A549 (cell line): Measurements from ENCODE around the gene MLPH. TPM values are rescaled to one million over a fixed set of nuclear protein-coding genes. Genes with fewer than 3 reads are reported as not detected.

ENCODE experiments used
- ATAC-seq, 2 experiments: fragments of 200-7000 bp in 1 of 2; fragments of >200 bp in 1 of 2; cut with Nextera tagmentation in 1 of 2; cut with Tn5 transposase in 1 of 2; 3 replicates each; pipeline versions ENCODE4 v1.8.0 to v1.9.1; 2018 to 2020; ENCODE audit warnings: mild to moderate bottlenecking in 1 of 2, moderate library complexity in 1 of 2
- CTCF ChIA-PET: fragments of 300-600 bp; sonication (Branson Sonifier 250); formaldehyde crosslinking; extraction: SDS; loops from one replicate; lab custom pipeline; 2021; ENCODE audit warnings: antibody characterized with exemption, inconsistent platforms; lab: Yijun Ruan, JAX
- POLR2A ChIA-PET: fragments of 350-600 bp; formaldehyde crosslinking; extraction: SDS; loops from one replicate; lab custom pipeline; 2021; ENCODE audit warnings: antibody characterized with exemption, inconsistent platforms; lab: Yijun Ruan, JAX
- DNase-seq, 2 experiments: peaks; one replicate each; pipeline versions ENCODE4 v3.0.0 to v3.0.0-alpha.2; 2011 to 2016; ENCODE audit warnings: low read depth in 1 of 2, low spot score in 1 of 2
- FAIRE-seq: peaks from 2 replicates; lab custom pipeline; 2011; peaks lifted over from hg19 to GRCh38; lab: Jason Lieb, UNC
- H3K27ac ChIP-seq, 2 experiments: fragments of >200 bp; sonication (Bioruptor Twin); formaldehyde crosslinking; 3 replicates each; pipeline ENCODE4 v1.5.1; 2016 to 2017
- H3K4me1 ChIP-seq: fragments of >200 bp; sonication (Bioruptor Twin); formaldehyde crosslinking; 3 replicates; pipeline ENCODE4 v1.6.1; 2016
- H3K4me2 ChIP-seq: fragments of >200 bp; sonication (Bioruptor Twin); formaldehyde crosslinking; 3 replicates; pipeline ENCODE4 v1.6.1; 2016
- H3K4me3 ChIP-seq: fragments of >200 bp; sonication (Bioruptor Twin); formaldehyde crosslinking; 3 replicates; pipeline ENCODE4 v1.5.1; 2016
- H3K9me3 ChIP-seq: fragments of >200 bp; sonication (Bioruptor Twin); formaldehyde crosslinking; 3 replicates; pipeline ENCODE4 v1.6.1; 2016
- BHLHE40 ChIP-seq: IDR thresholded peaks from 2 replicates; pipeline ENCODE4 v1.6.1; 2012; ENCODE audit warnings: low read depth, low read length, inconsistent platforms
- CBX2 ChIP-seq: fragments of 200-600 bp; sonication (generic); IDR thresholded peaks from 2 replicates; pipeline ENCODE4 v1.6.1; 2016; ENCODE audit warnings: low read depth, mild to moderate bottlenecking, borderline replicate concordance
- CEBPB ChIP-seq, 2 experiments: fragments of >200 bp in 1 of 2; sonication (Bioruptor Twin) in 1 of 2; formaldehyde crosslinking in 1 of 2; IDR thresholded peaks; 2 replicates each; pipeline ENCODE4 v1.6.1; 2012 to 2016
- EHF ChIP-seq: fragments of 250-450 bp; sonication (Bioruptor Pico); IDR thresholded peaks from 2 replicates; pipeline ENCODE4 v1.5.0; 2020; ENCODE audit warnings: mild to moderate bottlenecking
- EHMT2 ChIP-seq: fragments of 200-600 bp; sonication (generic); IDR thresholded peaks from 2 replicates; pipeline ENCODE4 v1.6.1; 2016; ENCODE audit warnings: antibody characterized with exemption, low read depth, mild to moderate bottlenecking, moderate library complexity
- FOSB ChIP-seq: fragments of 250-450 bp; sonication (Bioruptor Pico); IDR thresholded peaks from 2 replicates; pipeline ENCODE4 v1.5.0; 2020; ENCODE audit warnings: mild to moderate bottlenecking, moderate library complexity
- GATA3 ChIP-seq: IDR thresholded peaks from 2 replicates; pipeline ENCODE4 v1.6.1; 2012; ENCODE audit warnings: borderline replicate concordance
- HOXB13 ChIP-seq: fragments of 250-450 bp; sonication (Bioruptor Pico); IDR thresholded peaks from 2 replicates; pipeline ENCODE4 v1.5.0; 2020; ENCODE audit warnings: low read depth, mild to moderate bottlenecking, moderate library complexity
- HOXB5 ChIP-seq: fragments of 250-450 bp; sonication (Bioruptor Pico); IDR thresholded peaks from 2 replicates; pipeline ENCODE4 v1.5.0; 2020; ENCODE audit warnings: mild to moderate bottlenecking, moderate library complexity
- JUN ChIP-seq, 2 experiments: fragments of >200 bp; sonication (Bioruptor Twin); formaldehyde crosslinking; IDR thresholded peaks; 2 replicates in 1 of 2; 3 replicates in 1 of 2; pipeline ENCODE4 v1.6.1; 2016 to 2017
- JUNB ChIP-seq: fragments of >200 bp; sonication (Bioruptor Twin); formaldehyde crosslinking; IDR thresholded peaks from 2 replicates; pipeline ENCODE4 v1.6.1; 2016
- MAFK ChIP-seq: fragments of 450-650 bp; IDR thresholded peaks from 2 replicates; pipeline ENCODE4 v1.6.1; 2014; ENCODE audit not compliant: partially characterized antibody
- MYC ChIP-seq: IDR thresholded peaks from 2 replicates; pipeline ENCODE4 v1.6.1; 2012; ENCODE audit warnings: mild to moderate bottlenecking, inconsistent platforms, low read length, improper control_type of control experiment, borderline replicate concordance
- NPAS2 ChIP-seq: fragments of 250-450 bp; sonication (Bioruptor Pico); IDR thresholded peaks from 2 replicates; pipeline ENCODE4 v1.8.0; 2022; ENCODE audit warnings: mild to moderate bottlenecking, moderate library complexity, borderline replicate concordance
- RFX5 ChIP-seq: fragments of 450-650 bp; IDR thresholded peaks from 2 replicates; pipeline ENCODE4 v1.7.1; 2014; ENCODE audit warnings: antibody characterized with exemption, mild to moderate bottlenecking, moderate library complexity
- SMC3 ChIP-seq: fragments of >200 bp; sonication (Bioruptor Twin); formaldehyde crosslinking; IDR thresholded peaks from 3 replicates; pipeline ENCODE4 v1.6.1; 2018; ENCODE audit warnings: inconsistent platforms
- TP53 ChIP-seq: fragments of 250-450 bp; sonication (Bioruptor Pico); IDR thresholded peaks from 2 replicates; pipeline ENCODE4 v1.5.0; 2021; ENCODE audit warnings: mild to moderate bottlenecking, moderate library complexity
- USF2 ChIP-seq: fragments of 450-650 bp; IDR thresholded peaks from 2 replicates; pipeline ENCODE4 v1.6.1; 2014; ENCODE audit warnings: antibody characterized with exemption
- WGBS: methylation state at CpG from one replicate; pipeline ENCODE4 v1.1.6; 2017; ENCODE audit errors: missing lambda C conversion rate; 5-methylcytosine and 5-hydroxymethylcytosine counted together
- polyA plus RNA-seq, 4 experiments: library from polyadenylated mRNA; depleted of rRNA in 3 of 4; stranded (reverse); fragments of >200 nt; fragmentation: RNase III in 1 of 4; extraction: RNeasy Plus Mini Kit Qiagen cat#74134 plus additional on column Dnase treatment in 1 of 4; gene quantifications; 2 replicates in 3 of 4; 3 replicates in 1 of 4; pipeline ENCODE4 v1.2.3, GENCODE V29; 2011 to 2017
- TF ChIP-seq, protein P1 (sequence below): fragments of 200-600 bp; sonication (generic); IDR thresholded peaks from 2 replicates; pipeline ENCODE4 v1.6.1; 2016; ENCODE audit warnings: antibody characterized with exemption, mild to moderate bottlenecking, moderate library complexity
- TF ChIP-seq, protein P2 (sequence below): fragments of >200 bp; sonication (Bioruptor Twin); formaldehyde crosslinking; IDR thresholded peaks from 2 replicates; pipeline ENCODE4 v1.6.1; 2016

Gene MLPH
- polyA plus RNA-seq, 2 of the 4 experiments (the other 2 are of a cell fraction) = 218 to 350 TPM

DNA sequence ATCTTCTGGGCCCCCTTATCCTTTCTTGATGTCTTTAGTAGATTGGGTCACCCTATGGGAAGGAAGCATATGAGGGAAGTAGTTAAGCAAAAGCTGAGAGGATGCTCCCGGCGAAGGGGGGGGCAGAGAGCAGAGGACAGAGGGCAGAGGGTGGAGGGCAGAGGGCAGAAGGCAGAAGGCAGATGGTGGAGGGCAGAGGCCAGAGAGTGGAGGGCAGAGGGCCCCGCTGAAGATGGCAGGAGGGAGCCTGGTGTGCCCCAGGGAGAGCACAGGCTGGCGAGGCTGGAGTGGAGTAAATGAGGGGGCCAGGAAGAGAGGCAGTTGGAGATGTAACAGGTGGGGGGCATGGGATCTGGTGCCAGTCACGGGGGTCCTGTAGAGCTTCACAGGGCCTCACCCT is 7.0 kb downstream of the MLPH start:
- Histone ChIP-seq H3K4me1 (peaks cover 89% of the 10 kb centered on the region), H3K4me2 (peak overlapping the region; percentile 29; the same call in 2 of the 3 replicates), H3K27ac (peak overlapping the region; percentile 97 to 98), H3K9me3 (peaks cover 30% of the 10 kb centered on the region), H3K4me3 (no peak overlapping the region)
- CTCF ChIA-PET = interaction anchor here (1.1 to 2.8 kb wide), 6 partner anchors 11 to 372 kb away, joined by 4 to 14 read pairs (median 6); no protein-coding TSS in a partner anchor
- TF ChIP-seq RFX5 (no peak), FOSB (no peak), HOXB13 (CRISPR knock-in tag) (no peak), SMC3 (no peak)
- DNase-seq = no peak
- ATAC-seq = no peak
- 85% methylated on average over 5 of the region's 5 CpGs for WGBS
- POLR2A ChIA-PET = interaction anchor here (1.1 kb wide), 1 partner anchor 19 kb away, joined by 4 read pairs; no protein-coding TSS in a partner anchor
- FAIRE-seq = no peak

GRCh38 chr2:237495521-237496117 is 8.6 kb downstream of the MLPH start:
- WGBS = 94% methylated on average over 19 of the region's 21 CpGs
- DNase-seq (no peak), FAIRE-seq (no peak), ATAC-seq (no peak)
- Histone ChIP-seq H3K4me1 (peaks cover 89% of the 10 kb centered on the region), H3K27ac (peak overlapping the region; percentile 97 to 98), H3K4me3 (no peak overlapping the region), H3K4me2 (peak overlapping the region; percentile 40), H3K9me3 (peaks cover 21% of the 10 kb centered on the region)
- TF ChIP-seq, protein P1, sequence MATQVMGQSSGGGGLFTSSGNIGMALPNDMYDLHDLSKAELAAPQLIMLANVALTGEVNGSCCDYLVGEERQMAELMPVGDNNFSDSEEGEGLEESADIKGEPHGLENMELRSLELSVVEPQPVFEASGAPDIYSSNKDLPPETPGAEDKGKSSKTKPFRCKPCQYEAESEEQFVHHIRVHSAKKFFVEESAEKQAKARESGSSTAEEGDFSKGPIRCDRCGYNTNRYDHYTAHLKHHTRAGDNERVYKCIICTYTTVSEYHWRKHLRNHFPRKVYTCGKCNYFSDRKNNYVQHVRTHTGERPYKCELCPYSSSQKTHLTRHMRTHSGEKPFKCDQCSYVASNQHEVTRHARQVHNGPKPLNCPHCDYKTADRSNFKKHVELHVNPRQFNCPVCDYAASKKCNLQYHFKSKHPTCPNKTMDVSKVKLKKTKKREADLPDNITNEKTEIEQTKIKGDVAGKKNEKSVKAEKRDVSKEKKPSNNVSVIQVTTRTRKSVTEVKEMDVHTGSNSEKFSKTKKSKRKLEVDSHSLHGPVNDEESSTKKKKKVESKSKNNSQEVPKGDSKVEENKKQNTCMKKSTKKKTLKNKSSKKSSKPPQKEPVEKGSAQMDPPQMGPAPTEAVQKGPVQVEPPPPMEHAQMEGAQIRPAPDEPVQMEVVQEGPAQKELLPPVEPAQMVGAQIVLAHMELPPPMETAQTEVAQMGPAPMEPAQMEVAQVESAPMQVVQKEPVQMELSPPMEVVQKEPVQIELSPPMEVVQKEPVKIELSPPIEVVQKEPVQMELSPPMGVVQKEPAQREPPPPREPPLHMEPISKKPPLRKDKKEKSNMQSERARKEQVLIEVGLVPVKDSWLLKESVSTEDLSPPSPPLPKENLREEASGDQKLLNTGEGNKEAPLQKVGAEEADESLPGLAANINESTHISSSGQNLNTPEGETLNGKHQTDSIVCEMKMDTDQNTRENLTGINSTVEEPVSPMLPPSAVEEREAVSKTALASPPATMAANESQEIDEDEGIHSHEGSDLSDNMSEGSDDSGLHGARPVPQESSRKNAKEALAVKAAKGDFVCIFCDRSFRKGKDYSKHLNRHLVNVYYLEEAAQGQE = no peak
- TF ChIP-seq EHMT2 (no peak), MYC (no peak), CEBPB (IDR thresholded peaks at IDR 0.05) (no peak), MAFK (no peak), JUNB (no peak)
- TF ChIP-seq, protein P2, sequence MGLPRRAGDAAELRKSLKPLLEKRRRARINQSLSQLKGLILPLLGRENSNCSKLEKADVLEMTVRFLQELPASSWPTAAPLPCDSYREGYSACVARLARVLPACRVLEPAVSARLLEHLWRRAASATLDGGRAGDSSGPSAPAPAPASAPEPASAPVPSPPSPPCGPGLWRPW = no peak
- ChIA-PET CTCF (interaction anchor here (0.7 to 2.5 kb wide), 5 partner anchors 12 to 342 kb away, joined by 3 to 7 read pairs (median 4); no protein-coding TSS in a partner anchor), POLR2A (no interaction called here)

- POLR2A ChIA-PET = interaction anchor here (0.9 kb wide), 1 partner anchor 11 kb away, joined by 3 read pairs; no protein-coding TSS in a partner anchor
- no peak for FAIRE-seq
- ATAC-seq = no peak
- Histone ChIP-seq H3K27ac (peak overlapping the region; percentile 97 to 98), H3K4me1 (peaks cover 96% of the 10 kb centered on the region), H3K9me3 (peaks cover 13% of the 10 kb centered on the region), H3K4me3 (no peak overlapping the region), H3K4me2 (peak overlapping the region; percentile 40)
- TF ChIP-seq HOXB5 (CRISPR knock-in tag) (no peak), CBX2 (no peak), USF2 (no peak), JUN (IDR thresholded peaks at IDR 0.05) (no peak), TP53 (no peak), NPAS2 (CRISPR knock-in tag) (no peak), SMC3 (no peak), BHLHE40 (no peak), HOXB13 (CRISPR knock-in tag) (no peak), EHMT2 (no peak), GATA3 (no peak), EHF (CRISPR knock-in tag) (no peak)
- DNase-seq = no peak
- CTCF ChIA-PET = interaction anchor here (1.2 to 2.5 kb wide), 3 partner anchors 13 to 25 kb away, joined by 3 to 16 read pairs (median 7); no protein-coding TSS in a partner anchor
- 74% methylated on average over 8 of the region's 8 CpGs for WGBS
Measured at GRCh38 chr2:237496428-237496827, 9.4 kb downstream of the MLPH start.
